Loucy (cell line): ENCODE data around the gene LRWD1.

Experiments
- H2AFZ ChIP-seq: fragments of 200-600 bp; sonication (generic); 2 replicates; pipeline ENCODE4 v1.6.0; 2016; ENCODE audit warnings: antibody characterized with exemption, mild to moderate bottlenecking, low read length, moderate library complexity
- H3F3A ChIP-seq: fragments of 200-600 bp; 2 replicates; pipeline ENCODE4 v1.6.0; 2016; ENCODE audit warnings: antibody characterized with exemption, low read depth, mild to moderate bottlenecking
- H3K27me3 ChIP-seq: fragments of 200-600 bp; sonication (generic); 2 replicates; pipeline ENCODE4 v1.6.1; 2014; ENCODE audit warnings: low read length, mild to moderate bottlenecking; ENCODE audit not compliant: insufficient read depth, poor library complexity, severe bottlenecking
- H3K36me3 ChIP-seq: fragments of 200-600 bp; sonication (generic); 2 replicates; pipeline ENCODE4 v1.6.1; 2016; ENCODE audit warnings: low read length; ENCODE audit not compliant: insufficient read depth
- H3K4me1 ChIP-seq: fragments of 200-600 bp; sonication (generic); 2 replicates; pipeline ENCODE4 v1.5.1; 2014; ENCODE audit warnings: low read length, mild to moderate bottlenecking; ENCODE audit not compliant: insufficient read depth, poor library complexity, severe bottlenecking
- H3K4me2 ChIP-seq: fragments of 200-600 bp; sonication (generic); 2 replicates; pipeline ENCODE4 v1.6.0; 2014; ENCODE audit warnings: antibody characterized with exemption, low read length, low read depth, mild to moderate bottlenecking; ENCODE audit not compliant: poor library complexity, severe bottlenecking
- H3K4me3 ChIP-seq: fragments of 200-600 bp; sonication (generic); 2 replicates; pipeline ENCODE4 v1.5.1; 2014; ENCODE audit warnings: low read length, mild to moderate bottlenecking, mixed read lengths; ENCODE audit not compliant: poor library complexity, severe bottlenecking
- H3K79me2 ChIP-seq: fragments of 200-600 bp; sonication (generic); 2 replicates; pipeline ENCODE4 v1.6.1; 2014; ENCODE audit warnings: low read length; ENCODE audit not compliant: insufficient read depth
- H3K9ac ChIP-seq: fragments of 200-600 bp; sonication (generic); 2 replicates; pipeline ENCODE4 v1.6.0; 2014; ENCODE audit warnings: mild to moderate bottlenecking, low read depth, low read length, moderate library complexity; ENCODE audit not compliant: poor library complexity, severe bottlenecking
- H3K9me2 ChIP-seq: fragments of 200-600 bp; sonication (generic); replicated peaks from 2 replicates; pipeline ENCODE4 v1.6.1; 2016; ENCODE audit warnings: low read depth, low read length, mixed read lengths
- H3K9me3 ChIP-seq: fragments of 200-600 bp; sonication (generic); 2 replicates; pipeline ENCODE4 v1.6.1; 2014; ENCODE audit warnings: mild to moderate bottlenecking, antibody characterized with exemption, low read length, low read depth; ENCODE audit not compliant: insufficient read depth
- H4K20me1 ChIP-seq: fragments of 200-600 bp; sonication (generic); 2 replicates; pipeline ENCODE4 v1.6.0; 2014; ENCODE audit warnings: antibody characterized with exemption, low read length, mild to moderate bottlenecking; ENCODE audit not compliant: insufficient read depth, poor library complexity, severe bottlenecking
- EZH2phosphoT487 ChIP-seq: fragments of 200-600 bp; IDR thresholded peaks from 2 replicates; pipeline ENCODE4 v1.6.1; 2018; ENCODE audit warnings: antibody characterized with exemption, mild to moderate bottlenecking, moderate library complexity, borderline replicate concordance
- TF ChIP-seq, protein P1 (sequence below): fragments of 200-600 bp; sonication (generic); conservative IDR thresholded peaks from 2 replicates; pipeline ENCODE4 v1.5.1; 2014; ENCODE audit warnings: mild to moderate bottlenecking, antibody characterized with exemption, low read length

Gene LRWD1

DNA sequence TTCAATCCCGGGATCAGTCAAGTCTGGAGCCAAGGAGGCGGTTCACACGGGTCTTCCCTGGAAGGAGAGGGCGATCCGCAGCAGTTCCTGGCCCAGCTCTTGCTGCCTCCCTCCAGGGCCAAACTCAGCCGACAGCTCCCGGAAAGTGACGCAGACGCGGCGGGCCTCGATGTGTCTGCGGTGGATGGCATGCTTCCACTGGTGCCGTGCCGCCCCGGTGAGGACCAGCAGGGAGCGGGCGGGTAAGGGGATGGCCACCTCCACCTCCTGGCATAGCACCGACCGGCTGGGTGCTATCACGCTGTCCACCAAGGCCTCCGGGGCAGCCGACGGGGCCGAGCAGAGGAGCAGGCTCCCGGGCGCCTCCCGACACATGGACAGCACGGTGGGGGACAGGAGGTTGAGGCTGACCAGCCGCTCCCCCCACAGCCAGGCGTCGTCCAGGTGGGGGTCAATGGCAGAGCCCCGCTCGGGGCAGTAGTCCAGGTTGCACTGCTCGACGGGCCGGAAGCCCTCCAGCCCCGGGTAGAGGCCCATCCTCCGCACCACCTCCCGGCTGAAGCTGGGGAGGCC lies 7.3 kb upstream of the LRWD1 start:
- H3K79me2 ChIP-seq: peaks cover 7% of the 10 kb centered on the region; the same call in 1 of the 2 replicates
- H3F3A ChIP-seq: no peaks in the 10 kb centered on the region
- H2AFZ ChIP-seq: no peak overlapping the region
- H3K27me3 ChIP-seq: no peaks in the 10 kb centered on the region
- no peak overlapping the region for H3K4me2 ChIP-seq
- H3K4me3 ChIP-seq: no peak overlapping the region
- peaks cover 11% of the 10 kb centered on the region; the same call in 1 of the 2 replicates for H3K36me3 ChIP-seq
- H4K20me1 ChIP-seq: no peaks in the 10 kb centered on the region
- TF ChIP-seq EZH2phosphoT487: no peak
- TF ChIP-seq, protein P1, sequence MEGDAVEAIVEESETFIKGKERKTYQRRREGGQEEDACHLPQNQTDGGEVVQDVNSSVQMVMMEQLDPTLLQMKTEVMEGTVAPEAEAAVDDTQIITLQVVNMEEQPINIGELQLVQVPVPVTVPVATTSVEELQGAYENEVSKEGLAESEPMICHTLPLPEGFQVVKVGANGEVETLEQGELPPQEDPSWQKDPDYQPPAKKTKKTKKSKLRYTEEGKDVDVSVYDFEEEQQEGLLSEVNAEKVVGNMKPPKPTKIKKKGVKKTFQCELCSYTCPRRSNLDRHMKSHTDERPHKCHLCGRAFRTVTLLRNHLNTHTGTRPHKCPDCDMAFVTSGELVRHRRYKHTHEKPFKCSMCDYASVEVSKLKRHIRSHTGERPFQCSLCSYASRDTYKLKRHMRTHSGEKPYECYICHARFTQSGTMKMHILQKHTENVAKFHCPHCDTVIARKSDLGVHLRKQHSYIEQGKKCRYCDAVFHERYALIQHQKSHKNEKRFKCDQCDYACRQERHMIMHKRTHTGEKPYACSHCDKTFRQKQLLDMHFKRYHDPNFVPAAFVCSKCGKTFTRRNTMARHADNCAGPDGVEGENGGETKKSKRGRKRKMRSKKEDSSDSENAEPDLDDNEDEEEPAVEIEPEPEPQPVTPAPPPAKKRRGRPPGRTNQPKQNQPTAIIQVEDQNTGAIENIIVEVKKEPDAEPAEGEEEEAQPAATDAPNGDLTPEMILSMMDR: no peak
- H3K4me1 ChIP-seq: peaks cover 4% of the 10 kb centered on the region
- no peaks in the 10 kb centered on the region for H3K9me3 ChIP-seq
- no peaks in the 10 kb centered on the region for H3K9me2 ChIP-seq
- no peak overlapping the region for H3K9ac ChIP-seq

DNA sequence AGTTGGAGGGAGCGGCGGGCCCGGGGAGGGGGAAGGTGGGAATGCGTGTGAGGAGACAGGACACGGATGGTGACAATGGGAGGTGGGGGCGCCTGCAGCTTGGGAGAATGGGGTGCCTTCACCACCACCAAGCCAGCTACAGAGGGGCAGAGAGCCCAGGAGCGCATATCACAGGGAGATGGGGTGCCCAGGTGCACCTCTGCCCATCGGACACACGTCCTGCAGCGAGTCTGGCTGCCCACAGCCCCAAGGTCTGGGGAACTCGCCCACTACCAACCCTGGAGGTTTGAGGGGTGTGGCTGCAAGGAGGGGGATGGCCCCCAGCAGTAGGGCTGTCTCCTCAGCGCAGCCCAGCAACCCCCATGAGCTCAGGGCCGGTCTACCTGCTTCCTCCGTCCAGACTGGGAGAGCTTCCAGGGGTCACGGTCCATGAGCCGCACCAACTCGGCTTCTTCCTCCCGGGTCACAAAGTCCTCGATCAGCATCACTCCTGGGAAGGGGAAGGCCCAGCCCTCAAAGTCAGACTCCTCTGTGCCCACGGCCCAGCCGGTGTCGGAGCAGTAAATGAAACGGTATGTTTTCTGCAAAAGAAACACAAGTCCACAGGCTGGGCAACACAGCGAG lies 5.5 kb upstream of the LRWD1 start:
- H3K79me2 ChIP-seq: peaks cover 24% of the 10 kb centered on the region
- no peaks in the 10 kb centered on the region for H3K27me3 ChIP-seq
- H3K4me2 ChIP-seq: no peak overlapping the region
- no peaks in the 10 kb centered on the region for H4K20me1 ChIP-seq
- no peak overlapping the region for H3K9ac ChIP-seq
- no peaks in the 10 kb centered on the region for H3K9me3 ChIP-seq
- no peak overlapping the region for H3K4me3 ChIP-seq
- H3F3A ChIP-seq: no peaks in the 10 kb centered on the region
- H3K9me2 ChIP-seq: no peaks in the 10 kb centered on the region
- no peak overlapping the region for H2AFZ ChIP-seq
- H3K36me3 ChIP-seq: peaks cover 11% of the 10 kb centered on the region; the same call in 1 of the 2 replicates
- TF ChIP-seq EZH2phosphoT487: no peak
- H3K4me1 ChIP-seq: peaks cover 9% of the 10 kb centered on the region

DNA sequence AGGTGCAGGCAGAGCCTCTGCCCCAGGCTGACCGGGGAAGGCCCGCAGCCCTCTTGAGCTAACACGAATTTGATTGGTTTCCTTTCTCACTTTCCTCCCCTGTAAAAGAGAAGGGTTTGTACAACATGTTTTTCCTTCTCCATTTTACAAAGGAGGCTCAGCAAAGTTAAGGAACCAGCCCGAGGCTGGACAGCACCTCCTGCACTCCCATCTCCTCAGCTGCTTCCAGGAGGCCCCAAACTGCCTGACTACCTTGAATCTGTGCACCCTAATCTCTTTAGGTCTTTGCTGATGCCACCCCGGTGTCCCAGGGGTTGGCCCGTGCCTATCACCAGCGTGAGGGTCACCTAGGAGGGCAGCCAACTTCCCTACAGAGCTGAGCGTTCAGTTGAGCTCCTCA lies 4.3 kb upstream of the LRWD1 start:
- Histone ChIP-seq H3K4me2 (no peak overlapping the region), H3K4me1 (peaks cover 14% of the 10 kb centered on the region), H3K9ac (no peak overlapping the region), H3K4me3 (no peak overlapping the region), H4K20me1 (no peaks in the 10 kb centered on the region), H3K36me3 (peaks cover 11% of the 10 kb centered on the region; the same call in 1 of the 2 replicates), H3K79me2 (peaks cover 29% of the 10 kb centered on the region), H3K9me2 (no peaks in the 10 kb centered on the region), H3F3A (no peaks in the 10 kb centered on the region), H2AFZ (no peak overlapping the region), H3K27me3 (no peaks in the 10 kb centered on the region), H3K9me3 (no peaks in the 10 kb centered on the region)
- TF ChIP-seq, protein P1: no peak
- TF ChIP-seq EZH2phosphoT487: no peak
